ENCODE results near the gene NTM.

NTM gene

DNA sequence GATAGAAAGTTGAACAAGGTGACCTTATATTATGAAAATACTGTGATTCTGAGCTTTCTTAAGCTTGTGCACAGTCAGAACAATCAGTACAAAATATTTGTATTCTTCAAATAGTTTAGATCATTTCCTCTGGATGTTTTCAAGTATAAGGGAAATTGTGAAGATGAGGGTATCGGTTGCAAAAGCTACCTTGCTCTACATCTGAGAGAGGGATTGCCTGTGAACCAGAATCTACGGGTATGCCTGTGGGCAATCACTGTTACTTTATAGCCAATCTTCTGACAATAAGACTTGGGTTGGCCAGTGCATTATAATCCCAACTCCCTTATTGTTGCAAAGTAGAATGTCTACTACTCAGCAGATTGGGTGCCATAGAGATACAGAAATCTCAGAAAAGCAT is 90.5 kb downstream of the NTM start:
- no peak overlapping the region for H3K4me3 ChIP-seq (ENCODE audit: low read depth, low read length)
- TF ChIP-seq, protein P1, sequence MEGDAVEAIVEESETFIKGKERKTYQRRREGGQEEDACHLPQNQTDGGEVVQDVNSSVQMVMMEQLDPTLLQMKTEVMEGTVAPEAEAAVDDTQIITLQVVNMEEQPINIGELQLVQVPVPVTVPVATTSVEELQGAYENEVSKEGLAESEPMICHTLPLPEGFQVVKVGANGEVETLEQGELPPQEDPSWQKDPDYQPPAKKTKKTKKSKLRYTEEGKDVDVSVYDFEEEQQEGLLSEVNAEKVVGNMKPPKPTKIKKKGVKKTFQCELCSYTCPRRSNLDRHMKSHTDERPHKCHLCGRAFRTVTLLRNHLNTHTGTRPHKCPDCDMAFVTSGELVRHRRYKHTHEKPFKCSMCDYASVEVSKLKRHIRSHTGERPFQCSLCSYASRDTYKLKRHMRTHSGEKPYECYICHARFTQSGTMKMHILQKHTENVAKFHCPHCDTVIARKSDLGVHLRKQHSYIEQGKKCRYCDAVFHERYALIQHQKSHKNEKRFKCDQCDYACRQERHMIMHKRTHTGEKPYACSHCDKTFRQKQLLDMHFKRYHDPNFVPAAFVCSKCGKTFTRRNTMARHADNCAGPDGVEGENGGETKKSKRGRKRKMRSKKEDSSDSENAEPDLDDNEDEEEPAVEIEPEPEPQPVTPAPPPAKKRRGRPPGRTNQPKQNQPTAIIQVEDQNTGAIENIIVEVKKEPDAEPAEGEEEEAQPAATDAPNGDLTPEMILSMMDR (IDR thresholded peaks at IDR 0.05; ENCODE audit: low read depth, low read length, missing control alignments) = no peak
- DNase-seq (ENCODE audit: low read depth) = no peak

DNA sequence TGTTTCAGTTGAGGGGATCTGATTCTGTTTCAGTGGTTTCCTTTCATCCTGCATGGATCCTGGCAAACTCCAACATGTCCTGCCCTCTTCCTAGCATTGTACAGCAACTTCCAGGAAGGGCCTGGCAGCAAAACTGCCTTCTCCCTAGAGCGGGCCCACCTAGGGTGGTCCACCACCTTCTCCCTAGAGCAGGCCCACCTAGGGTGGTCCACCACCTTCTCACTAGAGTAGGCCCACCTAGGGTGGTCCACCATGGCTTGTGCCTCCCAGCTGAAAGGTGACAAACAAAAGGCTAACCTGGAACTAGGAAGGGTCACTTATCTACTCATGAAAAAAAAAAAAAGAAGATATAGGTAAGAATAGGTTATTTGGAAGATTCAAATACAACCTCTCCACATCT is 92.2 kb downstream of the NTM start:
- no peak for DNase-seq (ENCODE audit: low read depth)
- TF ChIP-seq, protein P1 (IDR thresholded peaks at IDR 0.05; ENCODE audit: low read depth, low read length, missing control alignments) = no peak
- H3K4me3 ChIP-seq (ENCODE audit: low read depth, low read length) = no peak overlapping the region

DNA sequence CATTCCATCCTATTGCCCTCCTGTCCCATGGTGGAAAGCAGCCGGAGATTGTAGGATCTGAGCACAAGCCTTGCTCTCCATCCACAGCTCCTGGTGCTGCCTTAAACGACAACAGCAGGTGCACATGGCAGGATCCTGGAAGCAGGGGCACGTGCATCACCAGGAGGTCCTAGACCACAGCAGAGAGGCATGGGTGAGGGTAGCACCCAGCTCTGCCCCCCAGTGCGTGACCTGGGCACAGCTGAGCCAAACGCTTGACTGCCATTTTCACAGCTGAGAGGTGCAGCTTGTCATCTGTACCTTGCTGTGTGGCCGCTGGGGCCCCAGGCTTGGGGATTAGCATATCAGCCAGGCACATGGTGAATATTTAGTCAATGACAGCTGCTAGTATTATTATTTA is 92.7 kb downstream of the NTM start:
- TF ChIP-seq, protein P1 (IDR thresholded peaks at IDR 0.05; ENCODE audit: low read depth, low read length, missing control alignments) = no peak
- no peak overlapping the region for H3K4me3 ChIP-seq (ENCODE audit: low read depth, low read length)
- no peak for DNase-seq (ENCODE audit: low read depth)

DNA sequence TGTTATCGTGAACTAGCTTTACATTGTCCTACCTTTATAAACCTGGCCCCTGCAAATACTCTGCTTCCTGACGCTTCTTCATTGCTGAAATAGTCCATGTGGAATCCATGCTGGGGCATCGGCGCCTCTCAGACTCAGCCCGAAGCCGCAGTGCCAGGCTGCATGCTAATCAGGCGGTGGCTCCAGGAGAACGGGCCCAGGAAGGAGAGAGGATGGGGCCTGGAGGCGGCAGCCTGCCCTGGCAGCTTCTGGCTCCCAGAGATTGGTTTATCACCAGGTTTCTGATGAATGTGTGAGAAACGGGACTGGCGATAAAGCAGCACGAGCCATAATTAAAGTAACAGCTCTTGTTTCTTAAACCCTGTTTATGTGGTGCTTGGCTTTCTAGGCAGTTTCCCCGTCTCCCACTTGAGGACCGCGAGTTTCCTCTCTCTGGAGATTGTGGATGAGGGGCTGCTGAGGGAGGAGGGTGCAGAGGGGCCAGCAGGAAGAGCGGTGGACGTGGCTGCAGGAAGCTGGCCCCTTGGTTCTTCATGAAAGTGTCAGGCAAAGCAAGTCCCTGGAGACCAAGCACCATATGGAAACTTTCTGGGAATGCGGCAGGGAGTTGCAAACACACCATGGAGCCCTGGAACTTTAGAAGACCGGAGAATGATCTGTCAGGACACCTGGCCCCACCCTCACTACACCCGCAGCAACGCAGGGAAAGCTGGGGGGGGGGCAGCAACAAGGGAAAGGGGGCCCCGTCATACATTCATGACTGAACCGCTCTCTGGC is 93.4 kb downstream of the NTM start:
- no peak overlapping the region for H3K4me3 ChIP-seq (ENCODE audit: low read depth, low read length)
- no peak for DNase-seq (ENCODE audit: low read depth)
- TF ChIP-seq, protein P1 (IDR thresholded peaks at IDR 0.05; ENCODE audit: low read depth, low read length, missing control alignments) = no peak

DNA sequence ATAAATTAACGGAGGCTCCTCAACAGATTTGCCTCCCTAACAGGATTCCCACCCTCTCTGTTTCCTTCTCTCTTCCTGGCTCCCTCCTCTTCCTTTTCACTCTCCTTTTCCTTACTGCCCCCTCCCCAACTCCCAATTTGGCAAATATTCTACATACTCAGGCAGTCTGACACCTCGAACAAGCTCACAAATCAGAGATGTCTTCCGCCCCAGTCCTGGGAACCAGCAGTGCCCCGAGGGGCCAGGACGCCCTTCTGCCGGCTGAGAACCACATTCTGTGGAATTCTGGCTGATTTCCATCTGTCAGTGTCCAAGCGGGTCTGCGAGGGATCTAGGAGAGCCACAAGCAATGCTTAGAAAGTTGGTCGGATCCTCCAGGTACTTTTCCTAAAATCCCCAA is 94.0 kb downstream of the NTM start:
- DNase-seq (ENCODE audit: low read depth) = no peak
- TF ChIP-seq, protein P1 (IDR thresholded peaks at IDR 0.05; ENCODE audit: low read depth, low read length, missing control alignments) = no peak
- H3K4me3 ChIP-seq (ENCODE audit: low read depth, low read length) = no peak overlapping the region

DNA sequence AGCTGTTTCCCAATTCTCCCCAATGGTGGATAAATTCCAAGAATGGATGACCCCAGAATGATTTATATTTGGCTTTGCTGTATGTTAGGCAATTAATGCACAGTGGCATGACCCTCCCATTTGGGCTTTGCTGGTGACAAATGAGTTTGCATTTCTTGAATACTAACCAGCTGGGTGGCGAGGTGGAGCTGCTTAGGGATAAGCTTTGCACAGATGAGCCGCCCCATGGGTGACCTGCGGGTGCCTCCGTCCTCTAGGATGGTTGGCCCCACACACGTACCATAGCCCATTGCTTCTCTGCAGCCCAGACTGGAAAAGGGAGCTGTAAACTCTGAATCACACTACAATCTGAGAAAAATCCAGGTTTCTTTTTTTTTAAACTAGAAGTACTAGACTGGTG is 94.6 kb downstream of the NTM start:
- H3K4me3 ChIP-seq (ENCODE audit: low read depth, low read length) = no peak overlapping the region
- no peak for DNase-seq (ENCODE audit: low read depth)
- TF ChIP-seq, protein P1 (IDR thresholded peaks at IDR 0.05; ENCODE audit: low read depth, low read length, missing control alignments) = no peak

DNA sequence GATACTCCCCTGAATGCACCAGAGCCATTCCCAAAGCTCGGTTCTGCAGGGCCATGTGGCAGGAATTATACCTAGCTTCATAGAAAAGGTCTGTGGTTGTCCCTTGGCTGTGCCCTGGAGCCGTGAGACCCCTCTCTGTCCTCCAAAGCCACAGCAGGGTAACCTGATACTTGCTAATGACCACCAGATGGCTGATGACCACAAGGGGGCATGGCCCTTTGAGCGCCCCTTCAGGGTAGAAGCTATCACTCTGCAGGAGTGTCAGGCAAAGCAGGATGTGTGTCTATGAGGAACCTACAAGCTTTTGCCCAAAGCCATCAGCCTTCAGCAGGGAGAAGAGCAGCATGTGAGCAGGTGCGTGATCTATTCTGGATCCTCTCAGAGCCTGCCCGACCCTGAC is 95.3 kb downstream of the NTM start:
- H3K4me3 ChIP-seq (ENCODE audit: low read depth, low read length) = no peak overlapping the region
- no peak for DNase-seq (ENCODE audit: low read depth)
- TF ChIP-seq, protein P1 (IDR thresholded peaks at IDR 0.05; ENCODE audit: low read depth, low read length, missing control alignments) = no peak

Data from GM12864 (cell line).